Stomach (tissue), 4 donors: ENCODE results near the gene CAPZB.

Experiments used
- CTCF ChIP-seq, 7 experiments: fragments of 450-650 bp in 4 of 7; fragments of 200-600 bp in 3 of 7; sonication (generic) in 3 of 7; IDR thresholded peaks; one replicate each; pipeline ENCODE4 v1.5.1; 2016 to 2019; ENCODE audit warnings: antibody characterized with exemption in 7 of 7, control low read depth in 2 of 7, mild to moderate bottlenecking in 1 of 7
- POLR2A ChIP-seq, 4 donors: fragments of 450-650 bp; IDR thresholded peaks; one replicate each; pipeline ENCODE4 v1.6.1; 2016; ENCODE audit warnings: antibody characterized with exemption in 4 of 4, control low read depth in 2 of 4, mild to moderate bottlenecking in 1 of 4, moderate library complexity in 1 of 4
- POLR2AphosphoS5 ChIP-seq, 3 donors: sonication (generic); formaldehyde crosslinking; IDR thresholded peaks; one replicate each; pipeline ENCODE4 v1.6.1; 2016; ENCODE audit warnings: antibody characterized with exemption in 3 of 3

DNA sequence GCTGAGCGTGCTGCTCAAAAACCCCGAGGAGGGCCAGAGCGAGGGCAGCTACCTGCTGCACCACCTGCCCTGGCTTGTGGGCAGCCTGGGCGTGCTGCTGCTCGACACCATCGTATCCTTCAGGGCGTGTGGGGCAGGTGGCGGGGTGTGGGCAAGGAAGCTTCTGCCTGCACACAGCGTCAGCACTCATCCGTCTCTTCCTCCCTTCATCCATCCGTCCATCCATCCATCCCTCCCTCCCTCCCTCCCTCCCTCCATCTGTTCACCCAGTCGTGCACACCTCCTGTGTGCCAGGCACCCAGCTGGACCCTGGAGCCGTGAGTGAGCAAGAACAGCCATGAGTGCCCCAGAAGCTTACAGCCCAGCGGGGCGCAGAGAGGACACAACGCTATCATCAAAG, 158.0 kb downstream of the CAPZB start:
- TF ChIP-seq CTCF (IDR thresholded peaks at IDR 0.05) (no peak), POLR2AphosphoS5 (IDR thresholded peaks at IDR 0.05) (no peak), POLR2A (IDR thresholded peaks at IDR 0.05) (no peak)
